Keratinocyte (primary cell): ENCODE results near the gene COL20A1. TPM values are rescaled to one million over a fixed set of nuclear protein-coding genes. Genes with fewer than 3 reads are reported as not detected.

Experiments
- DNase-seq: peaks from one replicate; pipeline ENCODE4 v3.0.0-alpha.2; 2011; ENCODE audit warnings: low read depth, missing footprints, low spot score
- FAIRE-seq: peaks from 2 replicates; lab custom pipeline; 2011; peaks lifted over from hg19 to GRCh38; lab: Jason Lieb, UNC
- H2AFZ ChIP-seq: 2 replicates; pipeline ENCODE4 v1.6.0; 2012; ENCODE audit warnings: low read length, control low read depth, inconsistent platforms; ENCODE audit not compliant: control insufficient read depth
- H3K27ac ChIP-seq: 2 replicates; pipeline ENCODE4 v1.5.1; 2011; ENCODE audit warnings: low read length; ENCODE audit not compliant: control insufficient read depth, insufficient read depth
- H3K27me3 ChIP-seq: 3 replicates; pipeline ENCODE4 v1.6.0; 2011; ENCODE audit warnings: low read length; ENCODE audit not compliant: control insufficient read depth, insufficient read depth; ENCODE audit errors: extremely low read depth
- H3K36me3 ChIP-seq, 2 experiments: 2 replicates in 1 of 2; 3 replicates in 1 of 2; pipeline ENCODE4 v1.5.1; 2011; ENCODE audit warnings: low read length in 2 of 2, mild to moderate bottlenecking in 1 of 2; ENCODE audit not compliant: control insufficient read depth in 2 of 2, insufficient read depth in 2 of 2; ENCODE audit errors: extremely low read depth in 1 of 2
- H3K4me1 ChIP-seq: 3 replicates; pipeline ENCODE4 v1.5.1; 2011; ENCODE audit warnings: low read length; ENCODE audit not compliant: control insufficient read depth, insufficient read depth; ENCODE audit errors: extremely low read depth
- H3K4me2 ChIP-seq: 3 replicates; pipeline ENCODE4 v1.6.0; 2011; ENCODE audit warnings: low read depth, low read length; ENCODE audit not compliant: control insufficient read depth, insufficient read depth; ENCODE audit errors: extremely low read depth
- H3K4me3 ChIP-seq, 3 experiments: fragments of 200-600 bp in 1 of 3; sonication (generic) in 1 of 3; 2 replicates in 2 of 3; 3 replicates in 1 of 3; pipeline ENCODE4 v1.5.1; 2011 to 2016; ENCODE audit warnings: low read length in 3 of 3, mild to moderate bottlenecking in 3 of 3, control low read depth in 2 of 3, inconsistent platforms in 1 of 3, low read depth in 1 of 3, mixed read lengths in 1 of 3, mixed run types in 1 of 3, moderate library complexity in 1 of 3; ENCODE audit not compliant: control insufficient read depth in 2 of 3, insufficient read depth in 2 of 3; ENCODE audit errors: extremely low read depth in 1 of 3
- H3K79me2 ChIP-seq: 2 replicates; pipeline ENCODE4 v1.6.0; 2012; ENCODE audit warnings: low read length; ENCODE audit not compliant: control insufficient read depth, insufficient read depth
- H3K9ac ChIP-seq: 3 replicates; pipeline ENCODE4 v1.6.0; 2011; ENCODE audit warnings: low read length; ENCODE audit not compliant: control insufficient read depth, insufficient read depth; ENCODE audit errors: extremely low read depth
- H3K9me1 ChIP-seq: 3 replicates; pipeline ENCODE4 v1.6.0; 2011; ENCODE audit warnings: low read length; ENCODE audit not compliant: control insufficient read depth, insufficient read depth; ENCODE audit errors: extremely low read depth
- H3K9me3 ChIP-seq: 2 replicates; pipeline ENCODE4 v1.5.1; 2012; ENCODE audit warnings: low read depth, low read length; ENCODE audit not compliant: control insufficient read depth
- H4K20me1 ChIP-seq: 3 replicates; pipeline ENCODE4 v1.6.0; 2011; ENCODE audit warnings: low read length; ENCODE audit not compliant: control insufficient read depth, insufficient read depth; ENCODE audit errors: extremely low read depth
- EZH2 ChIP-seq: IDR thresholded peaks from one replicate; pipeline ENCODE4 v1.6.1; 2012; ENCODE audit warnings: inconsistent platforms, mild to moderate bottlenecking, low read length, moderate library complexity
- dilution Hi-C: fragments of 300-500 bp; cut with MboI; formaldehyde crosslinking; loops from one replicate; pipeline ENCODE4 v1.7.0; 2020; ENCODE audit warnings: low sequenced_read_pairs; ENCODE audit not compliant: extremely low pct_ligation_motif_present
- polyA plus RNA-seq, 5 experiments: library from polyadenylated mRNA; depleted of rRNA in 3 of 5; stranded (reverse) in 3 of 5; stranded (forward) in 1 of 5; unstranded in 1 of 5; fragments of >200 nt; gene quantifications; 1 replicate in 1 of 5; 2 replicates in 3 of 5; 3 replicates in 1 of 5; pipeline versions ENCODE4 v1.2.1 to v1.2.3, GENCODE V29; 2011 to 2012; ENCODE audit warnings: missing spikeins in 2 of 5, low read depth in 1 of 5, low replicate concordance in 1 of 5
- TF ChIP-seq, protein P1 (sequence below), 3 experiments: IDR thresholded peaks in 1 of 3; conservative IDR thresholded peaks in 1 of 3; optimal IDR thresholded peaks in 1 of 3; 2 replicates in 2 of 3; 3 replicates in 1 of 3; pipeline versions ENCODE3 to v1.5.1; 2011; ENCODE audit warnings: low read length in 3 of 3, mild to moderate bottlenecking in 3 of 3, moderate library complexity in 2 of 3, control low read depth in 1 of 3, inconsistent platforms in 1 of 3; ENCODE audit not compliant: insufficient read depth in 2 of 3; ENCODE audit errors: extremely low read depth in 1 of 3

The COL20A1 gene
- polyA plus RNA-seq, 1 donor (not counting 4 experiments of a cell fraction or from before 2014, with no cell fraction given), result not detected

DNA sequence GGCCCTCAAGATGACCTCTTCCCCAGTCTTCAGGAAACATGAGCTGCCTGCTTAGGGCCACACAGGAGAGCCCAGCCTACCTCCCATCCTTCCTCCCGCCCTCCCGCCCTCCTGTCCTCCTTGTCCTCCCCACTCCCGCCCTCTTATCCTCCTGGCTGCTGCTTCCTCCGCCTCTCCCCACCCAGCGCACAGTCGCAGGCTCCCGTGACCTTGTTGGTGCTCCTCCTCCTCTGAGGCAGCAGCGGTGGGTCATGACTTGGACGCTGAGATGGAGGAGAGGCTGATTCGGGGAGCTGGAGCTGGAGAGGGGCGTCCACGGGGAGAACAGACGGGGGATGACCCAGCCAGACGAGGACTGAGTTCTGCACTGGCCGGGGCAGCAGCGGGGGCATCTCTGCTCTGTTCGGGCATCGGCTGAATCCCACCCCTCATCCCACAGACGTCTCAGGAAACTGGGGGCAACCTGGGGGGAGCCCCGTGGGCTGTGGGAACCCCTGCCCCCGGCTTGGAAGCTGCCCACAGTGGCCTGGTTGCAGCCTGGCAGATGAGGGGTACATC is 35.8 kb downstream of the COL20A1 start:
- FAIRE-seq (no peak), DNase-seq (no peak)
- Histone ChIP-seq H3K4me3 (no peak overlapping the region), H3K4me2 (no peak overlapping the region), H3K9me3 (peaks cover 2% of the 10 kb centered on the region), H3K9me1 (no peaks in the 10 kb centered on the region), H4K20me1 (no peaks in the 10 kb centered on the region), H3K9ac (no peak overlapping the region), H3K36me3 (no peaks in the 10 kb centered on the region), H3K4me1 (no peaks in the 10 kb centered on the region), H3K79me2 (no peaks in the 10 kb centered on the region), H3K27me3 (peaks cover 8% of the 10 kb centered on the region), H3K27ac (no peak overlapping the region), H2AFZ (no peak overlapping the region)
- dilution Hi-C loops, result no loop called here
- TF ChIP-seq, protein P1, sequence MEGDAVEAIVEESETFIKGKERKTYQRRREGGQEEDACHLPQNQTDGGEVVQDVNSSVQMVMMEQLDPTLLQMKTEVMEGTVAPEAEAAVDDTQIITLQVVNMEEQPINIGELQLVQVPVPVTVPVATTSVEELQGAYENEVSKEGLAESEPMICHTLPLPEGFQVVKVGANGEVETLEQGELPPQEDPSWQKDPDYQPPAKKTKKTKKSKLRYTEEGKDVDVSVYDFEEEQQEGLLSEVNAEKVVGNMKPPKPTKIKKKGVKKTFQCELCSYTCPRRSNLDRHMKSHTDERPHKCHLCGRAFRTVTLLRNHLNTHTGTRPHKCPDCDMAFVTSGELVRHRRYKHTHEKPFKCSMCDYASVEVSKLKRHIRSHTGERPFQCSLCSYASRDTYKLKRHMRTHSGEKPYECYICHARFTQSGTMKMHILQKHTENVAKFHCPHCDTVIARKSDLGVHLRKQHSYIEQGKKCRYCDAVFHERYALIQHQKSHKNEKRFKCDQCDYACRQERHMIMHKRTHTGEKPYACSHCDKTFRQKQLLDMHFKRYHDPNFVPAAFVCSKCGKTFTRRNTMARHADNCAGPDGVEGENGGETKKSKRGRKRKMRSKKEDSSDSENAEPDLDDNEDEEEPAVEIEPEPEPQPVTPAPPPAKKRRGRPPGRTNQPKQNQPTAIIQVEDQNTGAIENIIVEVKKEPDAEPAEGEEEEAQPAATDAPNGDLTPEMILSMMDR (optimal IDR thresholded peaks at IDR 0.05 in 1 of 3, IDR thresholded peaks at IDR 0.05 in 1 of 3, conservative IDR thresholded peaks at IDR 0.05 in 1 of 3; ENCODE audit: extremely low read depth in 1 of 3, insufficient read depth in 2 of 3, low read length in 3 of 3), result no peak
- TF ChIP-seq EZH2, result no peak

DNA sequence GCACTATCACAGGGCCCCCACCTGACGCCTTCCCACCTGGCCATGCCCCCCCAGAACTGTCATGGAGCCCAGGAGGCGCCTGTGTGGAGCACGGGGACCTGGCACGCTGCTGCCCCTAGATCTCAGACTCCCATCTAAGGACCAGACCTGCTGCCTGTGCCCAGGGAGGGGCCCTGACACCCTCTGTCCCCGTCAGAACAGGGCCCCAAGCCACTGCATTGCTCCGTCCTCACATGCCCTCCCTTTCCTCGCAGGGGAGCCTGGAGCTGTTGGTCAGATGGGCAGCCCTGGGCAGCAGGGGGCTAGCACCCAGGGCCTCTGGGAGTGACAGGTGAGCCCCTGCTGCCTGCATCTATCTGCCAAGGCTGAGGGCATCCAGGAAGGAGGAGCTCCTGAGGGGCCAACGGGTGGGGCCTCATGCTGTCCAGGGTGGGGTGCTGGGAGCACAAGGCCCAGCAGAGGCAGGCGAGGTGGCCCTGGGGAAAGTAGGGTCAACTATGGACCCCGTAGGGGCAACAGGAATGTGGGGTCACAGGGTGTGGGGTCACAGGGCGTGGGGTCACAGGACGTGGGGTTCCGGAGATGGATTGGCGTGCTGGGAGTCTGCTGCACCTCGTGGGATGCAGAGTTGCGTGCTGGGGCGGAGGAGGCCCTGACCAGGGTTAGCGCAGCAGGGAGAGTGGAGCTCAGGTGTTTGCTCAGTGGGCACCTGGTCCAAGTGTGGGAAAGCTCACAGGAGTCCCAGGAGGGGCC is 36.5 kb downstream of the COL20A1 start:
- no peak for TF ChIP-seq EZH2
- DNase-seq (no peak), FAIRE-seq (no peak)
- Histone ChIP-seq H3K4me1 (no peaks in the 10 kb centered on the region), H3K4me3 (no peak overlapping the region), H3K9me1 (no peaks in the 10 kb centered on the region), H3K27me3 (peaks cover 5% of the 10 kb centered on the region), H3K9ac (no peak overlapping the region), H3K9me3 (peaks cover 2% of the 10 kb centered on the region), H2AFZ (no peak overlapping the region), H3K36me3 (no peaks in the 10 kb centered on the region), H4K20me1 (no peaks in the 10 kb centered on the region), H3K27ac (no peak overlapping the region), H3K4me2 (no peak overlapping the region), H3K79me2 (no peaks in the 10 kb centered on the region)
- dilution Hi-C loops, result no loop called here
